ENCODE measurements around the gene MEPE.
"Not testable (repeated sequence)": the region's sequence is repeated elsewhere in the genome, so short reads cannot be mapped to it uniquely, and the experiment has no call there.

Gene MEPE

GRCh38 chr4:87884976-87885549, 52.3 kb downstream of the MEPE start:
- DNase-seq: no peak

GRCh38 chr4:87886083-87886482, 53.3 kb downstream of the MEPE start:
- no peak for DNase-seq

- not testable (repeated sequence) for DNase-seq
Measured at GRCh38 chr4:87890753-87891152, 58.0 kb downstream of the MEPE start.

- no peak for DNase-seq
Measured at GRCh38 chr4:87895964-87896621, 63.3 kb downstream of the MEPE start.

Measured in NCI-H526 treated with DMSO at 0.1 percent for 48 hours (cell line).